Measurements from ENCODE around the gene ATP6V1E1. TPM values are rescaled to one million over a fixed set of nuclear protein-coding genes. Genes with fewer than 3 reads are reported as not detected.

Gene ATP6V1E1
- total RNA-seq, 4 donors from 2014 or later, result 150 to 194 (median 168) TPM

DNA sequence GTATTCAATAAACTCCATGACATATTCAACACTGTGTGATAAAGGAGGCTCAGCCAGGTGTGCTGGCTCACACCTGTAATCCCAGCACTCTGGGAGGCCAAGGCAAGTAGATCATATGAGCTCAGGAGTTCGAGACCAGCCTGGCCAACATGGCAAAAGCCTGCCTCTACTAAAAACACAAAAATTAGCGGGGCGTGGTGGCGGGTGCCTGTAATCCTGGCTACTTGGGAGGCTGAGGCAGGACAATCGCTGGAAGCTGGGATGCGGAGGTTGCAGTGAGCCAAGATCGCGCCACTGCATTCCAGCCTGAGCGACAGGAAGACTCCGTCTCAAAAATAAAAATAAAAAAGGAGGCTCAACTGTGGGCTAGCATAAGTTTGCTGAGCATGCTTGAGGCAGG, 69.4 kb downstream of the ATP6V1E1 start:
- Histone ChIP-seq H3K27ac (replicated peaks in 1 of 4) (no peak overlapping the region), H3K4me1 (peaks cover 16 to 29% (median 22%) of the 10 kb centered on the region in 4 donors), H3K27me3 (no peaks in the 10 kb centered on the region), H3K9me3 (no peaks in the 10 kb centered on the region), H3K4me3 (no peak overlapping the region), H3K36me3 (no peaks in the 10 kb centered on the region)
- no peak for DNase-seq (ENCODE audit: extremely low spot score)
- WGBS, result 91% methylated on average over 10 of the region's 10 CpGs
- intact Hi-C loops (cut with DNase I), result loop anchor here (2.0 kb wide), 1 partner anchor 226 kb away; no protein-coding TSS in a partner anchor
- TF ChIP-seq, protein P1, sequence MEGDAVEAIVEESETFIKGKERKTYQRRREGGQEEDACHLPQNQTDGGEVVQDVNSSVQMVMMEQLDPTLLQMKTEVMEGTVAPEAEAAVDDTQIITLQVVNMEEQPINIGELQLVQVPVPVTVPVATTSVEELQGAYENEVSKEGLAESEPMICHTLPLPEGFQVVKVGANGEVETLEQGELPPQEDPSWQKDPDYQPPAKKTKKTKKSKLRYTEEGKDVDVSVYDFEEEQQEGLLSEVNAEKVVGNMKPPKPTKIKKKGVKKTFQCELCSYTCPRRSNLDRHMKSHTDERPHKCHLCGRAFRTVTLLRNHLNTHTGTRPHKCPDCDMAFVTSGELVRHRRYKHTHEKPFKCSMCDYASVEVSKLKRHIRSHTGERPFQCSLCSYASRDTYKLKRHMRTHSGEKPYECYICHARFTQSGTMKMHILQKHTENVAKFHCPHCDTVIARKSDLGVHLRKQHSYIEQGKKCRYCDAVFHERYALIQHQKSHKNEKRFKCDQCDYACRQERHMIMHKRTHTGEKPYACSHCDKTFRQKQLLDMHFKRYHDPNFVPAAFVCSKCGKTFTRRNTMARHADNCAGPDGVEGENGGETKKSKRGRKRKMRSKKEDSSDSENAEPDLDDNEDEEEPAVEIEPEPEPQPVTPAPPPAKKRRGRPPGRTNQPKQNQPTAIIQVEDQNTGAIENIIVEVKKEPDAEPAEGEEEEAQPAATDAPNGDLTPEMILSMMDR (IDR thresholded peaks at IDR 0.05), result no peak
- TF ChIP-seq EP300 (IDR thresholded peaks at IDR 0.05) (no peak), POLR2A (IDR thresholded peaks at IDR 0.05; ENCODE audit: low read depth) (no peak), POLR2AphosphoS5 (IDR thresholded peaks at IDR 0.05) (no peak)

DNA sequence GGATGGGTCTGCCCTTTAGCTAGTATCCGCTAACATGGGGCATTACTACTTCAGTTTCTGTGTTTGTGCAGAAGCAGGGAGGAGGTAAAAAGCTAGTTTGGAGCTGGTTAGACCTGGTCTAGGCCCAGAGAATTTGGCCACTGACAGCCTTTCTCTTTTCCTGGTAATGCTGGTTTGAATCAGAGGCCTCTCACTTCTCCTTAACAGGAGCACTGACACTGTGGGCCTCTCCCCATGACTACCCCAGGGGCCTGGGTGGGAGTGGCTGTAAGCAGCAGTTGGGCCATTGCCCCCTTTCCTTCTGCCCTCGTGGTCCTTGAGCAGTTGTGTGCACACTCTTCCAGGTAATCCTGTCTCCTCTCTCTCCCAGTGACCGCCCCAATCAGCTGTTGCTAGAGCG, 73.7 kb downstream of the ATP6V1E1 start:
- TF ChIP-seq POLR2AphosphoS5 (IDR thresholded peaks at IDR 0.05) (no peak), EP300 (IDR thresholded peaks at IDR 0.05) (no peak), POLR2A (IDR thresholded peaks at IDR 0.05; ENCODE audit: low read depth) (no peak)
- TF ChIP-seq, protein P1 (IDR thresholded peaks at IDR 0.05), result no peak
- DNase-seq (ENCODE audit: extremely low spot score), result no peak
- no peaks in the 10 kb centered on the region for H3K9me3 ChIP-seq
- no peak overlapping the region for H3K4me3 ChIP-seq
- no peaks in the 10 kb centered on the region for H3K27me3 ChIP-seq
- peaks cover 0 to 7% (median 5%) of the 10 kb centered on the region in 4 donors for H3K4me1 ChIP-seq
- WGBS, result 90% methylated on average over 4 of the region's 4 CpGs
- intact Hi-C loops (cut with DNase I), result no loop called here
- H3K36me3 ChIP-seq, result peaks cover 0 to 14% (median 5%) of the 10 kb centered on the region in 4 donors
- no peak overlapping the region for H3K27ac ChIP-seq (replicated peaks in 1 of 4)

DNA sequence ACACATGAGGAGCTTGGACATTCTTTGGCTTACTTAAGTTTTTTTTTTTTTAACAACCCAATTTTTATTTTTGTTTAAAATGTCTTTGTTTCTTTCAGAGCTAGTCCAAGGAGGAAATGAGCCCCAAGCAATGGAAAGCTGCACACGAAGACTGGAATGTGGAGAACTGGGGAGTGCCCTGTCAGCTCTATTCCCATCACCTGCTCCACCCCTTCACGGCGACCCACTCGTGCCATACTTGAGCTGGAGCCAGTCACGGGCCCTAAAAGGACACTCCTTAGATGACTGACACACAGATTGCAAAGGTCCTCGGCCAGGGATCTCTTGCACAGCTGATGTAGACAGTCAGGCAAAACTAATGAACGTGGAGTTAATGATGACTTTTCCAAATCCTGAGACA, 75.8 kb downstream of the ATP6V1E1 start:
- Histone ChIP-seq H3K9me3 (no peaks in the 10 kb centered on the region), H3K27me3 (no peaks in the 10 kb centered on the region), H3K36me3 (peaks cover 0 to 29% (median 8%) of the 10 kb centered on the region in 4 donors), H3K4me3 (no peak overlapping the region), H3K27ac (replicated peaks in 1 of 4) (no peak overlapping the region), H3K4me1 (peaks cover 0 to 7% (median 0%) of the 10 kb centered on the region in 4 donors)
- intact Hi-C loops (cut with DNase I), result no loop called here
- no peak for TF ChIP-seq POLR2A (IDR thresholded peaks at IDR 0.05; ENCODE audit: low read depth)
- no peak for TF ChIP-seq POLR2AphosphoS5 (IDR thresholded peaks at IDR 0.05)
- TF ChIP-seq, protein P1 (IDR thresholded peaks at IDR 0.05), result no peak
- TF ChIP-seq EP300 (IDR thresholded peaks at IDR 0.05), result no peak
- 78% methylated on average over 7 of the region's 7 CpGs for WGBS
- DNase-seq (ENCODE audit: extremely low spot score), result no peak

DNA sequence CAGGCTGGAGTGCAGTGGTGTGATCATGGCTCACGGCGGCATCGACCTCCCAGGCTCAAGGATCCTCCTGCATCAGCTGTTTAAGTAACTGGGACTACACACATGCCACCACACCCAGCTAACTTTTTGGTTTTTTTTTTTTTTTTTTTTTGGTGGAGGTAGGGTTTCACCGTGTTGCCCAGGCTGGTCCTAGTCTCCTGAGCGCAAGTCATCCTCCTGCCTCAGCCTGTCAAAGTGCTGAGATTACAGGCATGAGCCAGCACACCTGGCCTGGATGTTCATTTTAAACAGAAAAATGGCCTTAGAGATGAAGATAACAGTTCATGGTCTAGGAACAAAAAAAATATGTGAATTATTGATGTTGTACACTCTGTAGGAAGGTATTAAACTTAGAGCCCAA, 78.9 kb downstream of the ATP6V1E1 start:
- Histone ChIP-seq H3K27ac (replicated peaks in 1 of 4) (no peak overlapping the region), H3K27me3 (no peaks in the 10 kb centered on the region), H3K4me1 (peaks cover 0 to 7% (median 0%) of the 10 kb centered on the region in 4 donors), H3K36me3 (peaks cover 0 to 32% (median 8%) of the 10 kb centered on the region in 4 donors), H3K4me3 (no peak overlapping the region), H3K9me3 (no peaks in the 10 kb centered on the region)
- DNase-seq (ENCODE audit: extremely low spot score), result no peak
- TF ChIP-seq POLR2AphosphoS5 (IDR thresholded peaks at IDR 0.05) (no peak), EP300 (IDR thresholded peaks at IDR 0.05) (no peak), POLR2A (IDR thresholded peaks at IDR 0.05; ENCODE audit: low read depth) (no peak)
- TF ChIP-seq, protein P1 (IDR thresholded peaks at IDR 0.05), result no peak
- intact Hi-C loops (cut with DNase I), result no loop called here
- 85% methylated on average over 5 of the region's 5 CpGs for WGBS

DNA sequence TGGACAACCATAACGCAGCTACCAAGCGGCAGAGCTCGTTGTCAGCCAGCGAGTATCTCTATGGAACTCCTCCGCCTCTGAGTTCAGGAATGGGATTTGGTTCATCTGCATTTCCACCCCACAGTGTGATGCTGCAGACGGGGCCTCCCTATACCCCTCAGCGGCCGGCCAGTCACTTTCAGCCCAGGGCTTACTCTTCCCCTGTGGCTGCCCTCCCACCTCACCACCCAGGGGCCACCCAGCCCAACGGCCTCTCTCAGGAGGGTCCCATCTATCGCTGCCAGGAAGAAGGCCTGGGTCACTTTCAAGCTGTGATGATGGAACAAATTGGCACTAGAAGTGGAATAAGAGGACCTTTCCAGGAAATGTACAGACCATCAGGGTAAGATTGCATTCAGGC, 79.4 kb downstream of the ATP6V1E1 start:
- intact Hi-C loops (cut with DNase I), result no loop called here
- 89% methylated on average over 9 of the region's 10 CpGs for WGBS
- H3K36me3 ChIP-seq, result peaks cover 0 to 32% (median 8%) of the 10 kb centered on the region in 4 donors
- H3K4me3 ChIP-seq, result no peak overlapping the region
- no peaks in the 10 kb centered on the region for H3K9me3 ChIP-seq
- no peak for TF ChIP-seq EP300 (IDR thresholded peaks at IDR 0.05)
- no peak for TF ChIP-seq POLR2AphosphoS5 (IDR thresholded peaks at IDR 0.05)
- TF ChIP-seq POLR2A (IDR thresholded peaks at IDR 0.05; ENCODE audit: low read depth), result no peak
- TF ChIP-seq, protein P1 (IDR thresholded peaks at IDR 0.05), result no peak
- no peak overlapping the region for H3K27ac ChIP-seq (replicated peaks in 1 of 4)
- peaks cover 0 to 7% (median 0%) of the 10 kb centered on the region in 4 donors for H3K4me1 ChIP-seq
- no peaks in the 10 kb centered on the region for H3K27me3 ChIP-seq
- no peak for DNase-seq (ENCODE audit: extremely low spot score)

Measured in esophagus muscularis mucosa (tissue), 4 donors.